OCI-LY3 (cell line): ENCODE data around the gene ANKRD31.

ENCODE experiments used
- CTCF ChIP-seq: fragments of 200-600, 300-600 bp; sonication (generic); IDR thresholded peaks from 2 replicates; pipeline ENCODE4 v1.5.1; 2014; ENCODE audit warnings: antibody characterized with exemption, low read length, low read depth
- EZH2phosphoT487 ChIP-seq: fragments of 200-600 bp; shearing (Covaris generic); IDR thresholded peaks from 2 replicates; pipeline ENCODE4 v1.6.1; 2018; ENCODE audit warnings: antibody characterized with exemption, mixed run types, low read depth

GRCh38 chr5:75053054-75053303 is 183.7 kb downstream of the ANKRD31 start:
- no peak for TF ChIP-seq CTCF
- no peak for TF ChIP-seq EZH2phosphoT487
